Fibroblast of lung (primary cell): ENCODE measurements around the gene XYLT1. TPM values are rescaled to one million over a fixed set of nuclear protein-coding genes. Genes with fewer than 3 reads are reported as not detected.

Experiments
- DNase-seq, 2 donors: peaks; one replicate each; pipeline versions ENCODE4 v3.0.0 to v3.0.0-alpha.2; 2010; ENCODE audit warnings: low read depth in 2 of 2
- H2AFZ ChIP-seq: 2 replicates; pipeline ENCODE4 v1.5.1; 2012; ENCODE audit warnings: low read length, control low read depth, inconsistent platforms
- H3K27ac ChIP-seq: 2 replicates; pipeline ENCODE4 v1.5.1; 2011; ENCODE audit warnings: low read length, control low read depth; ENCODE audit not compliant: insufficient read depth
- H3K27me3 ChIP-seq: 2 replicates; pipeline ENCODE4 v1.5.1; 2011; ENCODE audit warnings: mild to moderate bottlenecking, low read length; ENCODE audit not compliant: control insufficient read depth, insufficient read depth
- H3K36me3 ChIP-seq: 2 replicates; pipeline ENCODE4 v1.5.1; 2011; ENCODE audit warnings: low read length; ENCODE audit not compliant: control insufficient read depth, insufficient read depth
- H3K4me1 ChIP-seq: 2 replicates; pipeline ENCODE4 v1.5.1; 2011; ENCODE audit warnings: low read length; ENCODE audit not compliant: control insufficient read depth, insufficient read depth; ENCODE audit errors: extremely low read depth
- H3K4me2 ChIP-seq: 2 replicates; pipeline ENCODE4 v1.5.1; 2011; ENCODE audit warnings: low read length, control low read depth; ENCODE audit not compliant: insufficient read depth; ENCODE audit errors: extremely low read depth
- H3K4me3 ChIP-seq, 4 experiments: fragments of 200-600 bp in 1 of 4; sonication (generic) in 1 of 4; replicated peaks in 1 of 4; 2 replicates each; pipeline ENCODE4 v1.5.1; 2011 to 2016; ENCODE audit warnings: low read length in 4 of 4, low read depth in 3 of 4, mild to moderate bottlenecking in 3 of 4, control low read depth in 2 of 4, inconsistent platforms in 1 of 4, mixed read lengths in 1 of 4; ENCODE audit not compliant: insufficient read depth in 1 of 4; ENCODE audit errors: control extremely low read depth in 1 of 4
- H3K79me2 ChIP-seq: 2 replicates; pipeline ENCODE4 v1.5.1; 2012; ENCODE audit warnings: mild to moderate bottlenecking, low read length, inconsistent platforms; ENCODE audit not compliant: control insufficient read depth, insufficient read depth
- H3K9ac ChIP-seq: 2 replicates; pipeline ENCODE4 v1.5.1; 2011; ENCODE audit warnings: mild to moderate bottlenecking, low read length, control low read depth; ENCODE audit not compliant: insufficient read depth
- H3K9me3 ChIP-seq: 2 replicates; pipeline ENCODE4 v1.5.1; 2012; ENCODE audit warnings: low read depth, low read length; ENCODE audit not compliant: control insufficient read depth, insufficient read depth
- H4K20me1 ChIP-seq: 2 replicates; pipeline ENCODE4 v1.5.1; 2011; ENCODE audit warnings: low read length; ENCODE audit not compliant: control insufficient read depth, insufficient read depth; ENCODE audit errors: extremely low read depth
- CTCF ChIP-seq, 2 donors: IDR thresholded peaks in 1 of 2; conservative IDR thresholded peaks in 1 of 2; 1 replicate in 1 of 2; 2 replicates in 1 of 2; pipeline ENCODE4 v1.5.1; 2011 to 2012; ENCODE audit warnings: low read length in 2 of 2, control low read depth in 1 of 2, inconsistent platforms in 1 of 2, low read depth in 1 of 2, mild to moderate bottlenecking in 1 of 2
- EZH2 ChIP-seq: IDR thresholded peaks from 2 replicates; pipeline ENCODE4 v1.5.1; 2012; ENCODE audit warnings: low read length, control low read depth, mild to moderate bottlenecking; ENCODE audit errors: missing control alignments
- polyA plus RNA-seq, 2 donors: library from polyadenylated mRNA; depleted of rRNA in 1 of 2; stranded (reverse) in 1 of 2; unstranded in 1 of 2; fragments of >200 nt; gene quantifications; 2 replicates each; pipeline ENCODE4 v1.2.1, GENCODE V29; 2011 to 2012; ENCODE audit warnings: missing spikeins in 1 of 2
- total RNA-seq: library from RNA; depleted of rRNA; stranded (reverse); fragments of >200 nt; gene quantifications from 2 replicates; pipeline ENCODE4 v1.2.1, GENCODE V29; 2014

The XYLT1 gene
- total and polyA plus RNA-seq, 2 donors (not counting 1 experiment from before 2014, with no cell fraction given) = 9.3 to 21.8 TPM

GRCh38 chr16:17193566-17194100 is 277.1 kb downstream of the XYLT1 start:
- no peaks in the 10 kb centered on the region for H3K27me3 ChIP-seq
- no peak overlapping the region for H3K4me2 ChIP-seq
- H3K79me2 ChIP-seq = no peaks in the 10 kb centered on the region
- H3K36me3 ChIP-seq = peaks cover 6% of the 10 kb centered on the region
- no peaks in the 10 kb centered on the region for H4K20me1 ChIP-seq
- H2AFZ ChIP-seq = no peak overlapping the region
- H3K9ac ChIP-seq = no peak overlapping the region
- H3K9me3 ChIP-seq = no peaks in the 10 kb centered on the region
- H3K4me3 ChIP-seq = no peak overlapping the region
- DNase-seq = no peak
- no peaks in the 10 kb centered on the region for H3K4me1 ChIP-seq
- TF ChIP-seq EZH2 = no peak
- no peak for TF ChIP-seq CTCF (conservative IDR thresholded peaks at IDR 0.05 in 1 of 2, IDR thresholded peaks at IDR 0.05 in 1 of 2; ENCODE audit: low read depth in 1 of 2, low read length in 2 of 2)
- no peak overlapping the region for H3K27ac ChIP-seq

- no peaks in the 10 kb centered on the region for H3K36me3 ChIP-seq
These were observed 286.7 kb downstream of the XYLT1 start for GRCh38 chr16:17184026-17184425.

More at GRCh38 chr16:17184026-17184425, 286.7 kb downstream of the XYLT1 start:
- Histone ChIP-seq H4K20me1 (no peaks in the 10 kb centered on the region), H3K4me2 (no peak overlapping the region), H3K27ac (no peak overlapping the region), H3K9ac (no peak overlapping the region), H3K4me1 (no peaks in the 10 kb centered on the region), H3K4me3 (no peak overlapping the region), H2AFZ (no peak overlapping the region), H3K79me2 (no peaks in the 10 kb centered on the region), H3K9me3 (no peaks in the 10 kb centered on the region), H3K27me3 (no peaks in the 10 kb centered on the region)
- DNase-seq = no peak
- TF ChIP-seq EZH2 = no peak
- no peak for TF ChIP-seq CTCF (conservative IDR thresholded peaks at IDR 0.05 in 1 of 2, IDR thresholded peaks at IDR 0.05 in 1 of 2; ENCODE audit: low read depth in 1 of 2, low read length in 2 of 2)
